Erythroblast (primary cell): ENCODE data around the gene TCF15.

Experiments
- DNase-seq, 2 experiments: peaks; one replicate each; lab custom pipeline; 2025; lab: John Stamatoyannopoulos, UW
- GATA1 ChIP-seq: IDR thresholded peaks from 2 replicates; pipeline ENCODE4 v1.6.1; 2011; ENCODE audit warnings: low read depth, mild to moderate bottlenecking, control low read depth, low read length, moderate library complexity
- POLR2A ChIP-seq: IDR thresholded peaks from 2 replicates; pipeline ENCODE4 v1.6.1; 2011; ENCODE audit warnings: mild to moderate bottlenecking, low read length

TCF15 gene

DNA sequence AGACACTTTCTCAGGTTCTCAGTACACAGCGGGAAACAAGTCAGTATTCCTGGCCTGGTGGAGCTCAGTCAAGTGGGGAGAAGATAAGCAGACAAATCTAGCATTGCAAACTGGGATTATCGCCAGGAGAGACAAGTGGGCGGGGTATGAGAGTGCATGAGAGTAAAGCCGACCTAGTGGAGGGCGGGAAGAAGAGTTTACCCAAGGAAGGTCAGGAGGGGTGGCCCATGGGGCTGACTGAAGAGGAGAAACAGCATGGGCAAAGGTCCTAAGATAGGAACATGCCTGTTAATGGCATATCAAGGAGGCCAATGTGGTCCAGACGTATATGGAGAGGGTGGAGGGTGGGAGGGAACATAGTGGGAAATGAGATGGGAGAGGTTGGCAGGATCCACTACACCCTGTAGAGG is 54.1 kb downstream of the TCF15 start:
- TF ChIP-seq GATA1 (no peak), POLR2A (no peak)
- peak; percentile 54 to 66 for DNase-seq
